ELF-1 (cell line): Measurements from ENCODE around the gene PIK3R3.

Experiments
- DNase-seq: peaks from one replicate; pipeline ENCODE4 v3.0.0-alpha.2; 2016; ENCODE audit warnings: low read depth, low spot score

PIK3R3 gene

GRCh38 chr1:46132529-46133180, at the start of gene PIK3R3:
Gene PIK3R3, minus strand, starts transcription at chr1:46132629. Its CDS starts 677 bp downstream, at chr1:46131952.
- peak; percentile 100 for DNase-seq

GRCh38 chr1:46181343-46182260, 49.2 kb upstream of the PIK3R3 start:
- no peak for DNase-seq

- peak; percentile 92 for DNase-seq
Observed at GRCh38 chr1:46180082-46180616, 47.7 kb upstream of the PIK3R3 start.

- peak; percentile 91 for DNase-seq
Observed at GRCh38 chr1:46179138-46180081, 47.0 kb upstream of the PIK3R3 start.

- DNase-seq, result no peak
Observed at GRCh38 chr1:46176211-46176865, 43.9 kb upstream of the PIK3R3 start, which contains the start of gene P3R3URF. Gene P3R3URF, minus strand, starts transcription at chr1:46176488. Its CDS starts 17 bp downstream, at chr1:46176471.

- no peak for DNase-seq
Observed at GRCh38 chr1:46175243-46175642, 42.8 kb upstream of the PIK3R3 start.

GRCh38 chr1:46174448-46175231, 42.2 kb upstream of the PIK3R3 start, which contains the start of gene TSPAN1:
Gene TSPAN1, plus strand, starts transcription at chr1:46175087. Its CDS starts 6,021 bp downstream, at chr1:46181108.
- DNase-seq, result no peak

- peak; percentile 49 for DNase-seq
Observed at GRCh38 chr1:46173361-46173856, 41.0 kb upstream of the PIK3R3 start.

- DNase-seq, result no peak
Observed at GRCh38 chr1:46172321-46172720, 39.9 kb upstream of the PIK3R3 start.

GRCh38 chr1:46171871-46172270, 39.4 kb upstream of the PIK3R3 start:
- DNase-seq, result peak; percentile 86

- no peak for DNase-seq
Observed at GRCh38 chr1:46171351-46171750, 38.9 kb upstream of the PIK3R3 start.

GRCh38 chr1:46169811-46170454, 37.5 kb upstream of the PIK3R3 start:
- DNase-seq, result no peak

- DNase-seq, result no peak
Observed at GRCh38 chr1:46168477-46168876, 36.0 kb upstream of the PIK3R3 start.

GRCh38 chr1:46166521-46167462, 34.4 kb upstream of the PIK3R3 start:
- no peak for DNase-seq

- no peak for DNase-seq
Observed at GRCh38 chr1:46160212-46160611, 27.8 kb upstream of the PIK3R3 start.

- DNase-seq, result no peak
Observed at GRCh38 chr1:46159516-46159915, 27.1 kb upstream of the PIK3R3 start.

- no peak for DNase-seq
Observed at GRCh38 chr1:46158312-46159281, 26.2 kb upstream of the PIK3R3 start.
